AG08395 (cell line): Measurements from ENCODE around the gene IFITM1.

Experiments used
- DNase-seq: peaks from one replicate; pipeline ENCODE4 v3.0.0; 2012; ENCODE audit warnings: mixed read lengths, low spot score

Gene IFITM1

GRCh38 chr11:293852-294661 is 19.8 kb upstream of the IFITM1 start:
- no peak for DNase-seq

GRCh38 chr11:294780-295179 is 19.1 kb upstream of the IFITM1 start:
- no peak for DNase-seq

GRCh38 chr11:295351-296170 is 18.3 kb upstream of the IFITM1 start:
- DNase-seq, result no peak

GRCh38 chr11:296171-297050 is 17.4 kb upstream of the IFITM1 start:
- DNase-seq, result no peak

- no peak for DNase-seq
Measured at GRCh38 chr11:297051-297585, 16.7 kb upstream of the IFITM1 start.

GRCh38 chr11:297586-298405 is 16.0 kb upstream of the IFITM1 start:
- peak; percentile 70 for DNase-seq

- no peak for DNase-seq
Measured at GRCh38 chr11:298406-299065, 15.3 kb upstream of the IFITM1 start.

- DNase-seq, result no peak
Measured at GRCh38 chr11:299081-299891, 14.6 kb upstream of the IFITM1 start, which contains the start of gene IFITM5. Gene IFITM5 (minus strand): TSS chr11:299526. CDS start chr11:299490, 36 bp downstream.

GRCh38 chr11:299951-300735 is 13.7 kb upstream of the IFITM1 start:
- DNase-seq, result peak; percentile 25

GRCh38 chr11:303363-303762 is 10.5 kb upstream of the IFITM1 start:
- no peak for DNase-seq

GRCh38 chr11:304061-304506 is 9.8 kb upstream of the IFITM1 start:
- no peak for DNase-seq

GRCh38 chr11:304915-305843 is 8.7 kb upstream of the IFITM1 start:
- DNase-seq, result peak; percentile 86

- no peak for DNase-seq
Measured at GRCh38 chr11:305844-306211, 8.0 kb upstream of the IFITM1 start.

- no peak for DNase-seq
Measured at GRCh38 chr11:306645-307371, 7.0 kb upstream of the IFITM1 start.

GRCh38 chr11:307766-308708 is 5.8 kb upstream of the IFITM1 start, which contains the start of gene IFITM2:
Gene IFITM2 (plus strand): TSS chr11:307816. CDS start chr11:308193, 377 bp downstream.
- peak; percentile 68 for DNase-seq
